DMS153 (cell line): ENCODE results near the gene SDF2L1.
"Not testable (repeated sequence)": the region's sequence is repeated elsewhere in the genome, so short reads cannot be mapped to it uniquely, and the experiment has no call there.

ENCODE experiments used
- DNase-seq: peaks from one replicate; lab custom pipeline; 2025; lab: John Stamatoyannopoulos, UW

SDF2L1 gene

GRCh38 chr22:21686634-21687393, 44.7 kb downstream of the SDF2L1 start:
- DNase-seq: no peak

GRCh38 chr22:21687685-21688259, 45.7 kb downstream of the SDF2L1 start:
- no peak for DNase-seq

GRCh38 chr22:21688341-21688705, 46.2 kb downstream of the SDF2L1 start:
- DNase-seq: no peak

- no peak for DNase-seq
Observed at GRCh38 chr22:21688706-21689381, 46.7 kb downstream of the SDF2L1 start.

GRCh38 chr22:21690401-21690801, 48.3 kb downstream of the SDF2L1 start:
- no peak for DNase-seq

GRCh38 chr22:21691816-21692215, 49.7 kb downstream of the SDF2L1 start:
- DNase-seq: no peak

GRCh38 chr22:21692856-21693255, 50.8 kb downstream of the SDF2L1 start:
- DNase-seq: not testable (repeated sequence)

GRCh38 chr22:21693333-21693998, 51.4 kb downstream of the SDF2L1 start:
- no peak for DNase-seq
